GM19240 (cell line): ENCODE results near the gene CADM2.

Source experiments
- DNase-seq: peaks from one replicate; pipeline ENCODE4 v3.0.0; 2011; ENCODE audit warnings: low spot score; ENCODE audit not compliant: insufficient read length

CADM2 gene

DNA sequence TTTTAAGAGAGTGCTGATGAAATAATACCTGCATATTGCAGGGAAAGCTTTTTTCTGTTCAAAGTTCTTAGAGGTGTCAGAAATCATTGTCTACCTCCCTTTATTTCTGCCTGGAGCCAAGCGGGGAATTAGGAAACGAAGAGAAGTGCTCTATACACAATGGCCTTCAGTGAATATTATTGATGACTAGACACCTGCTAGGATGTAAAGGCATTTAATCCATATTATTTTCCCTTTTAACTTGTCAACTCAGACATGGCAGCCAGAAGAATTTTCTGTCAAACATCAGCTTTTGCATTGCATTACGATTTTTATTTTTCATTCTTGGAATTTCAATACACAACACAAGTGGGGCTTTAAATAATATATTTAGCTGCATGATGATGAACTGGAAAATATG lies 24.7 kb downstream of the CADM2 start:
- no peak for DNase-seq

- DNase-seq: no peak
Measured at GRCh38 chr3:84984429-84984828, 25.6 kb downstream of the CADM2 start.

DNA sequence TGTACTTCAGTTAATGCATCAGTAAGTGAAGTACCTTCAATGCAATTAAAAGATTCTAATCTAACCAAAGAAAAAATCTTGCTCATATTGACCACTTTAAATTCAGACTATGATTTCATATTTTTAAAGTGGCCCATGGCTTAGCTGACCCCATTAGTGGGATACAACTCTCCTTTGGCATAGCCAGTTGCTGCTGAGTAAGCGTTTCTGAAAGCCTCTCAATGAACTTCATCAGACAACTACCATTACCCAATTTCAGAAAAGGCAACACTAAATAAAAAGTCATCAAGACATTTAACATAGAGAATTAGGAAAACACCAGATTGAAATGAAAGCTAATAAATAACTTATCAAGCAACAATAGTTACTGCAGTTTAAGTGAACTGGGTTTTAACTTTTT lies 27.0 kb downstream of the CADM2 start:
- no peak for DNase-seq

- DNase-seq: no peak
Measured at GRCh38 chr3:84987706-84988504, 29.1 kb downstream of the CADM2 start.

- DNase-seq: no peak
Measured at GRCh38 chr3:84989102-84989501, 30.3 kb downstream of the CADM2 start.

DNA sequence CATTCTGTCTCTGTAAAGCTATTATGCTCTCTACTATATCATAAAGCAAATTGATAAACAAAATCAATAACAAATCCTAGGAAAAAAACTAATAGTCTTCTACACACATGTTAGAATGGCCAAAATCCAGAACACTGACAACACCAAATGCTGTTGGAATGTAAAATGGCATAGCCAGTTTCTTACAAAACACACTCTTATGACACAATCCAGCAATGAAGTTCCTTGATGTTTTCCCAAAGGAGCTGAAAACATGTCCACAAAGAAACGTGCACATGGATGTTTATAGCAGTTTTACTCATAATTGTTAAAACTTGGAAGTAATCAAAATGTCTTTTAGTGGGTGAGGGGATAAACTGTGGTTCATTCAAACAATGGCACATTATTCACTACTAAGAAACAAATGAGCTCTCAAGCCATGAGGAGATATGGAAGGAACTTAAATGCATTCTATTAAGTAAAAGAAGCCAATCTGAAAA lies 32.7 kb downstream of the CADM2 start:
- no peak for DNase-seq

DNA sequence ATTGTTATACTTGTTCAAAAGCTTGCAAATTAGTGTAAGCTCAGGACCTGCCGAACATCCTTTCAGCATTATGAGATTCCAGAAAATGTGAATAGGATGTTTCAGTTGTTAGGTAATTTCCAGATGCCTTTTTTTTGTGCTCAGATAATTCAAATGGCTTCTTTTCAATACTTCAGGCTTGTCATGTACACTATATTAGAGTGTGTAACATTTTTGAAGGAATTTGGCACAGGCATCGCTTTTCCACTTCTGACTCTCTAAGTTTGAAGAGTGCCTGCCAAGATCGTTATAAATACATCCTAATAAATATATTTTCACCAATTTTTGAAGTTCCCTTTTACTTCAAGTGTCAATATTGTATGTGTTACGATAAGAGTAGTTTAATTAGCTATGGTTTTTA lies 35.2 kb downstream of the CADM2 start:
- DNase-seq: no peak

DNA sequence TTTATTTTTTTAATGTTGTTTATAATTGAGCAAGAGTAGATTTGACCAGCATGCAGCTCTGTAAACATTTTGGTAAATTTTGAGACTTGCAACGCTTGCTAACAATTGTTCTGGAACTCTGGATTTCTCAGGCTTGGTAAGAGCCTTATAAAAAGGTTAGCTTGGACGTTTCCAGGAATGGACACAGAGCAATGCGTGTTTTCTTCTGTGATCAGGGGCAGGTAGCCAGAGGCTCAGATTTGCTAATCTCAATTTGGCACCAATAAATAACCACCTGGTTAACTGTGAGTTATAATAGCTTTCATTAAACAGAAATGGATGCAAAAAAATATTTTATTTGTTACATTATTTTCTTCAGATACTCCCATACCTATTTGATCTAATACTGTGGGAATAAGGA lies 39.8 kb downstream of the CADM2 start:
- DNase-seq: no peak

DNA sequence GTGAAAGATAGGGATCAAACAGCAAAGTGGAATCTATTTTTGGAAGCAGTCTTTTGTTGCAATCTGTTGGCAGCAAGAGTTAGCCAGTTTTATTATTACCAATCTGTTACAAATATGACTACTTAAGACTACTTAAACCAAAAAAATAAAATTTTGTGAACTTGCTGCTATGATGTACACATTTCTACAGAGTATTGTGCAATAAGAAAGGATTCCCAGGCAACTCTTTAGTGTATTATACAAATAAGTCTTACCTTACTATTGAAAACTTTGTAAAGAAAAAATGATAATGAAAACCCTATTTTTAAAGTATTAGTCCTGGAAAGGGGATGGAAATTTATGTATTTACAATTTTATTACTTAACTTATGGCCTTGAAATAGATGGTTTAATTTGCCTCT lies 44.7 kb downstream of the CADM2 start:
- DNase-seq: no peak

- no peak for DNase-seq
Measured at GRCh38 chr3:85004147-85004546, 45.4 kb downstream of the CADM2 start.

GRCh38 chr3:85005946-85006345 lies 47.2 kb downstream of the CADM2 start:
- DNase-seq: no peak

GRCh38 chr3:85007195-85008094 lies 48.7 kb downstream of the CADM2 start:
- no peak for DNase-seq

GRCh38 chr3:85020828-85021227 lies 62.0 kb downstream of the CADM2 start:
- DNase-seq: no peak

GRCh38 chr3:85030052-85030451 lies 71.3 kb downstream of the CADM2 start:
- no peak for DNase-seq

DNA sequence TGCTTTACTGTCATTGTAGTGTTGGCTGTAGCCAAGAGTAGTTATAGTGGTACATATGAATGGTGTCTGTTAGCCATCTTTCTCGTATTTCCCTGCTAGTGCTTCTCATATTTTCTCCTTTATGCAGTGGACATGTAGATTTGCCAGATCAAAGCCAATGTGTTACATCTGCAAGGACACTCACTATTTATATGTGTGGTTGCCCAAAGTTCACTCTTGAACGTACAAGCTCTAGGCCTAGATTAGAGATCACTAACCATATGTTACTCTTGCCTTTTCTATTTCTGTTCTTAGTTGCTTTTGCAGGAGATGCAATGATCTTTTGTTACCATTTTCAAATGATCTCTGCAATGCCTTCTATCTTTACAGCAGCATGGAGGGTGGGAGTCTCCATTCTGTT lies 78.4 kb downstream of the CADM2 start:
- no peak for DNase-seq

GRCh38 chr3:85041001-85041400 lies 82.2 kb downstream of the CADM2 start:
- DNase-seq: no peak

DNA sequence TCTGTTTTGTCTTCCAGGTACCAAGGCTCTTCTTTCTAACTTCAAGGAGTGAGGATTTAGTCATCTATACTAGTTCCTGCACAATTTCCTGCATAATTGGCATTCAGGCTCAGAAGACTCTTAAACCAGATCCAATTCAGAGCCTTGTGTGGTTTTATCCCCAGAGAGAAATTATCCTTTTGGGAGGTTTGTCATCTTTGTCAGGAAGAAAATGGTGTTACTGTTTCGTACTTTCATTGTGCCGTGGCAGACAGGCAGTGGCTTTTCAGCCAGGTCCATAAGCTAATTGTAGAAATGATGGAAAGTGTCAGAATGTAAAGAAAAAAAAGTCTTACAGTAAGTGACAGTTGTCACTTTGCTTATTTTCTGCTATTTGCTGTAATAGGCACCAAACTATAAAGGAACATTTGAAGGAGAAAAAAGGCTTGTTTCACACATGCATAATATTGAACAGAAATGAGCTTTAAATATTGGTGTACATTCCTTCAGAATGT lies 82.8 kb downstream of the CADM2 start:
- no peak for DNase-seq

- no peak for DNase-seq
Measured at GRCh38 chr3:85050821-85051220, 92.0 kb downstream of the CADM2 start.

- DNase-seq: no peak
Measured at GRCh38 chr3:85051786-85052185, 93.0 kb downstream of the CADM2 start.

GRCh38 chr3:85053626-85054025 lies 94.8 kb downstream of the CADM2 start:
- DNase-seq: no peak

DNA sequence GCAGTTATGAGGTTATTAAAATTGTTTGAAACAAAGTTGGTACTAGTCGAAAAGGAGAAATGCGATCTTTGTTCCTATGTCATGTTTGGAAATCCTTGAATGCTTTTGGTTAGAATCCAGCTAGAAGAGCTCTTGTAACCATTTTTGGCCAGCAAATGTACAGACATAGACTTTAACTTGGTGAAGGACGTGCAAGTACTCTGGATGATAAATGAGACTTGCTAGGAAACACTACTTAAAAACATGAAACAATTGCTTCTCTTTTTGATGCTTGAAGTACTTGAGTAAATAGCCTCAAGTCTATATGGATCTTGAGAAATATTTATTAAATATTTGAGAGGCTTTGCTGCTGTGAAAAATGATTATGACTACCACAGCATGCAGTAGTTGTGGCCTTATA lies 95.8 kb downstream of the CADM2 start:
- DNase-seq: no peak

- DNase-seq: no peak
Measured at GRCh38 chr3:85068911-85069310, 110.1 kb downstream of the CADM2 start.
